22Rv1 (cell line): ENCODE results near the gene TREML1.

Experiments
- ZFX ChIP-seq: fragments of 450-650 bp; IDR thresholded peaks from 2 replicates; pipeline ENCODE4 v1.6.1; 2017; ENCODE audit warnings: antibody characterized with exemption, borderline replicate concordance
- TF ChIP-seq, protein P1 (sequence below): fragments of 450-650 bp; IDR thresholded peaks from 2 replicates; pipeline ENCODE4 v1.5.1; 2017; ENCODE audit warnings: mild to moderate bottlenecking

DNA sequence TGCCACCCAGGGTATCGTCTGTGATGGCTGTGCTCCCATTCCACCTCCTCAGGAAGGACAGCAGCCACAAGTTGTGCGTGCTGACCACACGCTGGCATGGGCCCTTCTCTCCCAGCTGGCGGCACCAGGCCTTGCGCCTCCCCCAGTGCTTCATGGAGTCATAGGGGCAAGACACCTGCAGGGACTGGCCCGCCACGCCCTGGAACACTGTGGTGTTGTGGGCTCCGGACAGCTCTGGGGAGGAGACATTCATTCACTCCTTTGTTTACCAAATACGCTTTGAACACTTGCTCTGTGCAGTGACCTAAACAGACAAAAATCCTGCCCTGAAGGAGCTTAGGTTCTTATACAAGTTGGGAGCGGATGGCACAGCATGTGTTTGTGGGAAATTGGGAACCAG lies 7.2 kb upstream of the TREML1 start:
- TF ChIP-seq, protein P1, sequence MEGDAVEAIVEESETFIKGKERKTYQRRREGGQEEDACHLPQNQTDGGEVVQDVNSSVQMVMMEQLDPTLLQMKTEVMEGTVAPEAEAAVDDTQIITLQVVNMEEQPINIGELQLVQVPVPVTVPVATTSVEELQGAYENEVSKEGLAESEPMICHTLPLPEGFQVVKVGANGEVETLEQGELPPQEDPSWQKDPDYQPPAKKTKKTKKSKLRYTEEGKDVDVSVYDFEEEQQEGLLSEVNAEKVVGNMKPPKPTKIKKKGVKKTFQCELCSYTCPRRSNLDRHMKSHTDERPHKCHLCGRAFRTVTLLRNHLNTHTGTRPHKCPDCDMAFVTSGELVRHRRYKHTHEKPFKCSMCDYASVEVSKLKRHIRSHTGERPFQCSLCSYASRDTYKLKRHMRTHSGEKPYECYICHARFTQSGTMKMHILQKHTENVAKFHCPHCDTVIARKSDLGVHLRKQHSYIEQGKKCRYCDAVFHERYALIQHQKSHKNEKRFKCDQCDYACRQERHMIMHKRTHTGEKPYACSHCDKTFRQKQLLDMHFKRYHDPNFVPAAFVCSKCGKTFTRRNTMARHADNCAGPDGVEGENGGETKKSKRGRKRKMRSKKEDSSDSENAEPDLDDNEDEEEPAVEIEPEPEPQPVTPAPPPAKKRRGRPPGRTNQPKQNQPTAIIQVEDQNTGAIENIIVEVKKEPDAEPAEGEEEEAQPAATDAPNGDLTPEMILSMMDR: no peak
- TF ChIP-seq ZFX: no peak
